Measurements from ENCODE around the gene BLOC1S1. TPM values are rescaled to one million over a fixed set of nuclear protein-coding genes. Genes with fewer than 3 reads are reported as not detected.

The BLOC1S1 gene
- total RNA-seq, 1 experiment from 2014 or later = 85.5 TPM

DNA sequence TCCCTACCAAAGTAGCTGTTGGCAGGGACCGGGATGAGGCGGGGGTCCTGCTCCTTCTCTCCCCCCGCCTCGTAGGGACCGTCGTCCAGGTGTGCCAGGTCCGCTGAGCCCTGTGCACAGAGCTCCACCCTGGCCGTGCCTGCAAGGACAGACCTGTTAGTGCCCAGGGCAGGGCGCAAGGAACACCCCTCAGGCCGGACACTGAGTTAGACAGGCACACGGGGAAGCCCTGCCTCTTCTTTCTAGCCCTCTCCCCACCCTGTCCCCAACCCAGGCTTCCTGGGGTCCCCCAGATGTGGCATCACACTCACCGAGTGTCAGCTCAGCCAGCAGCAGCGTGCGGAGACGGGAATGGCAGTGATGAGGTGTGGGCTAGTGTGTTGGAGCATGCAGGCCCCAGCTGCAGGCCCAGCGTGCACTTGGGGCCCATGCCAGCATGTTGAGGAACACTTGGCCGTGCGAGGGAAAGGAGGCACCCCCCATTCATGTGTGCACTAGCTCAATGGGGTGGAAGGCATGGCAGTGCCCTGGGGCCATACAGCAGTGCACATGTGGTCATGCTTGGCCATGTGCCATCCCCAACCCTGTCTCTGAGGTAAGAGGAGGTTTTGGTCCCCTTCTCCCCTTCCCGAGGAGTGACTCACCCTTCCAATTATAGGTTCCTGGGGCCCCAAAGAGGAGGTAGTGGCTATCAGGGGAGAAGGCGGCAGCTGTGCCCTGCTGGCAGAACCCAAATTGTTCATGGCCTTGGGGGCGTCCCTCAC, 15.4 kb upstream of the BLOC1S1 start:
- no peak overlapping the region for H2AFZ ChIP-seq (ENCODE audit: low read depth, low read length, poor library complexity, severe bottlenecking)
- no peak overlapping the region for H3K9ac ChIP-seq (ENCODE audit: low read length)
- BruUV-seq (replicated peaks) = no TSS peak
- H3K27me3 ChIP-seq (ENCODE audit: insufficient read depth, low read length) = no peaks in the 10 kb centered on the region
- DNase-seq (ENCODE audit: low read depth, low spot score) (no peak), ATAC-seq (no peak)
- POLR2A ChIA-PET = no interaction called here
- no peaks in the 10 kb centered on the region for H4K20me1 ChIP-seq (ENCODE audit: insufficient read depth)
- TF ChIP-seq EZH2 (IDR thresholded peaks at IDR 0.05) = no peak
- no peak overlapping the region for H3K27ac ChIP-seq (ENCODE audit: low read depth, low read length)
- H3K4me3 ChIP-seq (replicated peaks in 1 of 2; ENCODE audit: low read depth in 1 of 2, low read length in 2 of 2) = no peak overlapping the region
- RAD21 ChIA-PET (ENCODE audit: low non-redundant PET in 1 of 2, low total read pairs in 2 of 2, uncharacterized antibody in 2 of 2, unreplicated experiment in 2 of 2) = no interaction called here
- no peaks in the 10 kb centered on the region for H3K9me3 ChIP-seq (ENCODE audit: control insufficient read depth in 1 of 2, insufficient read depth in 1 of 2, low read depth in 1 of 2, low read length in 2 of 2)
- intact Hi-C loops (cut with micrococcal nuclease) = no loop called here
- H3K4me2 ChIP-seq (ENCODE audit: low read length) = no peak overlapping the region
- no peaks in the 10 kb centered on the region for H3K36me3 ChIP-seq (ENCODE audit: control insufficient read depth in 1 of 2, insufficient read depth in 2 of 2, low read length in 2 of 2)
- no peaks in the 10 kb centered on the region for H3K9me2 ChIP-seq (ENCODE audit: insufficient read depth)
- H3K4me1 ChIP-seq (ENCODE audit: control insufficient read depth in 1 of 2, insufficient read depth in 2 of 2, low read length in 2 of 2) = peaks cover 0 to 4% of the 10 kb centered on the region in 2 experiments; a peak in 1 of 4 replicates
- H3K79me2 ChIP-seq (ENCODE audit: insufficient read depth, low read length) = no peaks in the 10 kb centered on the region
- CTCF ChIA-PET = interaction anchor here (1.2 kb wide), 1 partner anchor 36 kb away, joined by 3 read pairs; no protein-coding TSS in a partner anchor

DNA sequence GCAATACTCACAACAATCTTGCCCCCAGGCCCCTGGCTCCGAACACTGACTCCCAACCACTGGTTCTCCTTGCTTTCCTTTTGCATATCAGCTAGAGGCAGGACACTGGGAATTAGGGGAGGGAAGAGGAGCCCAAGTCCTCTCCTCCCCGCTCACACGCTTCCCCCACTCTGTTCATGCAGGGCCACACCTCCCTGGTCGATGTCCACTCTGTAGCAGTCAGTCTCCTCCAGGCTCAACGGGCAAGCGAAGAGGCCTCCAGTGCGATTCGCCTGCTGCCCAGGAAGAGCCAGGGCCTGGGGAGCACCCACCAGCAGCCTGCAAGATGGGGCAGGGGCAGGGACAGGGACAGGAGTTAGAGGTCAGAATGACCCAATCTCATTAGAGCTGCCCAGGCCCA, 13.0 kb upstream of the BLOC1S1 start:
- CTCF ChIA-PET = no interaction called here
- BruUV-seq (replicated peaks) = no TSS peak
- ATAC-seq = no peak
- Histone ChIP-seq H3K27ac (ENCODE audit: low read depth, low read length) (no peak overlapping the region), H3K4me2 (ENCODE audit: low read length) (no peak overlapping the region), H3K36me3 (ENCODE audit: control insufficient read depth in 1 of 2, insufficient read depth in 2 of 2, low read length in 2 of 2) (no peaks in the 10 kb centered on the region), H3K79me2 (ENCODE audit: insufficient read depth, low read length) (no peaks in the 10 kb centered on the region), H3K4me3 (replicated peaks in 1 of 2; ENCODE audit: low read depth in 1 of 2, low read length in 2 of 2) (no peak overlapping the region), H4K20me1 (ENCODE audit: insufficient read depth) (no peaks in the 10 kb centered on the region), H3K9ac (ENCODE audit: low read length) (no peak overlapping the region), H3K9me3 (ENCODE audit: control insufficient read depth in 1 of 2, insufficient read depth in 1 of 2, low read depth in 1 of 2, low read length in 2 of 2) (no peaks in the 10 kb centered on the region), H2AFZ (ENCODE audit: low read depth, low read length, poor library complexity, severe bottlenecking) (no peak overlapping the region), H3K27me3 (ENCODE audit: insufficient read depth, low read length) (no peaks in the 10 kb centered on the region), H3K9me2 (ENCODE audit: insufficient read depth) (no peaks in the 10 kb centered on the region), H3K4me1 (ENCODE audit: control insufficient read depth in 1 of 2, insufficient read depth in 2 of 2, low read length in 2 of 2) (peaks cover 0 to 10% of the 10 kb centered on the region in 2 experiments; a peak in 1 of 4 replicates)
- RAD21 ChIA-PET (ENCODE audit: low non-redundant PET in 1 of 2, low total read pairs in 2 of 2, uncharacterized antibody in 2 of 2, unreplicated experiment in 2 of 2) = no interaction called here
- DNase-seq (ENCODE audit: low read depth, low spot score) = no peak
- POLR2A ChIA-PET = no interaction called here
- intact Hi-C loops (cut with micrococcal nuclease) = no loop called here
- TF ChIP-seq, protein P1, sequence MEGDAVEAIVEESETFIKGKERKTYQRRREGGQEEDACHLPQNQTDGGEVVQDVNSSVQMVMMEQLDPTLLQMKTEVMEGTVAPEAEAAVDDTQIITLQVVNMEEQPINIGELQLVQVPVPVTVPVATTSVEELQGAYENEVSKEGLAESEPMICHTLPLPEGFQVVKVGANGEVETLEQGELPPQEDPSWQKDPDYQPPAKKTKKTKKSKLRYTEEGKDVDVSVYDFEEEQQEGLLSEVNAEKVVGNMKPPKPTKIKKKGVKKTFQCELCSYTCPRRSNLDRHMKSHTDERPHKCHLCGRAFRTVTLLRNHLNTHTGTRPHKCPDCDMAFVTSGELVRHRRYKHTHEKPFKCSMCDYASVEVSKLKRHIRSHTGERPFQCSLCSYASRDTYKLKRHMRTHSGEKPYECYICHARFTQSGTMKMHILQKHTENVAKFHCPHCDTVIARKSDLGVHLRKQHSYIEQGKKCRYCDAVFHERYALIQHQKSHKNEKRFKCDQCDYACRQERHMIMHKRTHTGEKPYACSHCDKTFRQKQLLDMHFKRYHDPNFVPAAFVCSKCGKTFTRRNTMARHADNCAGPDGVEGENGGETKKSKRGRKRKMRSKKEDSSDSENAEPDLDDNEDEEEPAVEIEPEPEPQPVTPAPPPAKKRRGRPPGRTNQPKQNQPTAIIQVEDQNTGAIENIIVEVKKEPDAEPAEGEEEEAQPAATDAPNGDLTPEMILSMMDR (IDR thresholded peaks at IDR 0.05 in 2 of 3, conservative IDR thresholded peaks at IDR 0.05 in 1 of 3; ENCODE audit: borderline replicate concordance in 1 of 3, insufficient read depth in 1 of 3, low read depth in 2 of 3, low read length in 2 of 3) = no peak
- TF ChIP-seq POLR2A (IDR thresholded peaks at IDR 0.05; ENCODE audit: borderline replicate concordance, extremely low read depth, insufficient read depth, insufficient read length) (no peak), SRF (IDR thresholded peaks at IDR 0.05; ENCODE audit: low read depth) (no peak), POLR2AphosphoS5 (IDR thresholded peaks at IDR 0.05; ENCODE audit: low read depth, low read length) (no peak), TCF7L2 (IDR thresholded peaks at IDR 0.05; ENCODE audit: borderline replicate concordance, extremely low read depth, insufficient read depth, insufficient read length) (no peak), EGR1 (IDR thresholded peaks at IDR 0.05; ENCODE audit: low read depth) (no peak), SIN3A (IDR thresholded peaks at IDR 0.05; ENCODE audit: low read depth) (no peak), JUND (IDR thresholded peaks at IDR 0.05) (no peak), EZH2phosphoT487 (IDR thresholded peaks at IDR 0.05; ENCODE audit: borderline replicate concordance) (no peak), RAD21 (IDR thresholded peaks at IDR 0.05; ENCODE audit: low read depth) (no peak), SP1 (IDR thresholded peaks at IDR 0.05; ENCODE audit: low read depth) (no peak), YY1 (IDR thresholded peaks at IDR 0.05; ENCODE audit: extremely low read depth, insufficient replicate concordance, low read depth, low read length) (no peak), ZNF274 (IDR thresholded peaks at IDR 0.05; ENCODE audit: low read depth, low read length) (no peak)
- TF ChIP-seq, protein P2, sequence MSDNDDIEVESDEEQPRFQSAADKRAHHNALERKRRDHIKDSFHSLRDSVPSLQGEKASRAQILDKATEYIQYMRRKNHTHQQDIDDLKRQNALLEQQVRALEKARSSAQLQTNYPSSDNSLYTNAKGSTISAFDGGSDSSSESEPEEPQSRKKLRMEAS (IDR thresholded peaks at IDR 0.05) = no peak
- TF ChIP-seq, protein P3, sequence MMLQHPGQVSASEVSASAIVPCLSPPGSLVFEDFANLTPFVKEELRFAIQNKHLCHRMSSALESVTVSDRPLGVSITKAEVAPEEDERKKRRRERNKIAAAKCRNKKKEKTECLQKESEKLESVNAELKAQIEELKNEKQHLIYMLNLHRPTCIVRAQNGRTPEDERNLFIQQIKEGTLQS (IDR thresholded peaks at IDR 0.05) = no peak
- TF ChIP-seq, protein P4, sequence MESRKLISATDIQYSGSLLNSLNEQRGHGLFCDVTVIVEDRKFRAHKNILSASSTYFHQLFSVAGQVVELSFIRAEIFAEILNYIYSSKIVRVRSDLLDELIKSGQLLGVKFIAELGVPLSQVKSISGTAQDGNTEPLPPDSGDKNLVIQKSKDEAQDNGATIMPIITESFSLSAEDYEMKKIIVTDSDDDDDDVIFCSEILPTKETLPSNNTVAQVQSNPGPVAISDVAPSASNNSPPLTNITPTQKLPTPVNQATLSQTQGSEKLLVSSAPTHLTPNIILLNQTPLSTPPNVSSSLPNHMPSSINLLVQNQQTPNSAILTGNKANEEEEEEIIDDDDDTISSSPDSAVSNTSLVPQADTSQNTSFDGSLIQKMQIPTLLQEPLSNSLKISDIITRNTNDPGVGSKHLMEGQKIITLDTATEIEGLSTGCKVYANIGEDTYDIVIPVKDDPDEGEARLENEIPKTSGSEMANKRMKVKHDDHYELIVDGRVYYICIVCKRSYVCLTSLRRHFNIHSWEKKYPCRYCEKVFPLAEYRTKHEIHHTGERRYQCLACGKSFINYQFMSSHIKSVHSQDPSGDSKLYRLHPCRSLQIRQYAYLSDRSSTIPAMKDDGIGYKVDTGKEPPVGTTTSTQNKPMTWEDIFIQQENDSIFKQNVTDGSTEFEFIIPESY (IDR thresholded peaks at IDR 0.05; ENCODE audit: extremely low read depth, insufficient replicate concordance, low read length) = no peak
